HG02759 (cell line): ENCODE measurements around the gene ZNF764.
"Not testable (repeated sequence)": the region's sequence is repeated elsewhere in the genome, so short reads cannot be mapped to it uniquely, and the experiment has no call there.

Experiments used
- ATAC-seq: cut with Tn5 transposase; IDR thresholded peaks from one replicate; pipeline ENCODE4 v1.9.1; 2021; ENCODE audit warnings: mild to moderate bottlenecking, moderate library complexity; ENCODE audit not compliant: unreplicated experiment

The ZNF764 gene

DNA sequence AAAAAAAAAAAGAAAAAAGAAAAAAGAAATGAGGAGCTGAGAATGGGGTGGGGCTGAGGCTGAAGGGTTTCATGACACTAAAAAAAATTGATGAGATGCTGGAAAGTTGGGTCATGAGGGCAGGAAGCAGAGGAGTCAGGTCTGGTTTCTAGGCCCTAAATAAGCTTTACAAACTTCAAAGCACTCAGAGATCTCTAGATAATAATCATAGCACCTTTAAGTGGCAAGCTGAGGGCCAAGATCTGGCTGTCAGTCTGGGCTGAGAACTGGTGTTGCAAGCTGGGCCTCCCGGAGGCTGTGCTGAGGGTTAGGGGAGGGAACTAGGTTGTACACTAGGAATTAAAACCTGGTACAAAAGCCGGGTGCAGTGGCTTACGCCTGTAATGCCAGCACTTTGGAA is 6.4 kb downstream of the ZNF764 start:
- no peak for ATAC-seq

DNA sequence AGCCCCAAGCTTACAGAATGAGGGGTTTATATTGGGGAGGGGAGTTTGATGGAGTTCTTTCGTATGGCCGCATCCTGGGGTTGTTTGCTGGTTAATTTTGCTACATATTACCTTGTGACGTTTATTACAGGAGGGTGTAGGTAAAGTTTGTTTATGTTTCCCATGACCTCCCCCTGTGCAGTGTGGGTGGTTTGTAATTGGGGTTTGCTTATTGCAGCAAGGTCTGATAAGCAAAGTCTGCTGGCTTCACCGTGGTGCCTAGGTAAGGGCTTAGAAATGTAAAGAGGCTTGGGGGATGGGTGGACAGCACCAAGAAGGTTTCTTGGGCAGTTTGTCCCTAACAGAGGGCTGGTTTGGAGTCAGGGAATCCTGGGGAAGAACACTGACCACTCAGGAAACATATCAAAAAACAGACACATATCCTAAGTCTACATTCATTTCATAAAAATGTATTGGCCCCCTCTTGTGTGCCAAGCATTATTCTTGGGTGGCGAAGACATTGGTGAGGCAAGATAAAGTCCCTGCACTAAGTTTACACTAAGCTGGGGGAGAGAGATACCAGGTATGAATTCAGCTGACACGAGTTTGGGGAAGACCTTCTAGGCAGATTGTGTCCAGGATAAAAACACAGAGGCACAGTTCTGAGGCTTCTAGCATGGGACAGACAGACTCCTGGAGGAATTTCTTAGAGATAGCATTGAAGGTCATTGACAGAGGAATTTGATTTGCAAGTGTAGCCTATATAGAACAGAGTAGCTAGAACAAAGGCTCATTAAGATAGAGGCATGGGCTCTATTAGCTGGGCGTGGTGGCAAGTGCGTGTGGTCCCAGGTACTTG is 9.5 kb downstream of the ZNF764 start:
- no peak for ATAC-seq

DNA sequence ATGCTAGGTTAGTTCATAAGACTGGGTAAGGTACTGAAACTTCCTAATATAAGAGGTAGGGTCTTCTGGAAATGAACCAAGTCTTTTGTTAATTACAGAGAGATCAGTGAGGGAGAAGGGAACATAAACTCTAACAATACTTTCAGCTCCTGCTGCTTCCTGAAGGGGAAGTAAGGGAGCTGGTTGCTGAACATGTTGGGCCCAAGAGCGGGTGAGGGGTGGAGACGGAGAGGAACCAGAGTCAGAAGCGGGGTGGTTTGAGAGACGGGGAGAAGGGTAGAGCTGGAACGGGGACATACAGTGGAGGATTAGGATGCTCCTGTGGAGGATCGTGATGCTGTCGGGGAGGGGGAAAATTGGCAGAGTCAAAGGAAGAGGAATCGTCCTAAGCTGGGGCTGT is 12.1 kb downstream of the ZNF764 start:
- no peak for ATAC-seq

DNA sequence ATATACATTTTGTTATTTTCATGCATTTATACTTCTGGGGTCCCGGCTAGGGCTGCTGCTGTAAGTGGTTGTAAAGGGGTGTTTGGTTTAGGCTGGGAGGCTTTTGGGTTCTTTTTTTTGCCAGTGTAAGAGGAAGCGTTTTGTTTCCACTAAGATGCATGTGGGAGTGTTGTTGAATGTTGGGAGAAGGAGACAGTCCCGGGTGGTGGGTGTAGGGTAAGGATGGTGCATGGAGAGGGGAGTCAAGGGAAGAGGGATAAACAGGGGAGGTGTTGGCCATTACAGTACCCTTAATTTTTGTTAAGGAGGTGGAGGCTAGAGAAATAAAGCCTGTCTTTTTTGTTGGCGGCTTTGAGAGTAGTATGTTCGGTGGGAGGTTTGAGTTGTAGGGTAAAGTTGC is 15.1 kb downstream of the ZNF764 start:
- no peak for ATAC-seq

DNA sequence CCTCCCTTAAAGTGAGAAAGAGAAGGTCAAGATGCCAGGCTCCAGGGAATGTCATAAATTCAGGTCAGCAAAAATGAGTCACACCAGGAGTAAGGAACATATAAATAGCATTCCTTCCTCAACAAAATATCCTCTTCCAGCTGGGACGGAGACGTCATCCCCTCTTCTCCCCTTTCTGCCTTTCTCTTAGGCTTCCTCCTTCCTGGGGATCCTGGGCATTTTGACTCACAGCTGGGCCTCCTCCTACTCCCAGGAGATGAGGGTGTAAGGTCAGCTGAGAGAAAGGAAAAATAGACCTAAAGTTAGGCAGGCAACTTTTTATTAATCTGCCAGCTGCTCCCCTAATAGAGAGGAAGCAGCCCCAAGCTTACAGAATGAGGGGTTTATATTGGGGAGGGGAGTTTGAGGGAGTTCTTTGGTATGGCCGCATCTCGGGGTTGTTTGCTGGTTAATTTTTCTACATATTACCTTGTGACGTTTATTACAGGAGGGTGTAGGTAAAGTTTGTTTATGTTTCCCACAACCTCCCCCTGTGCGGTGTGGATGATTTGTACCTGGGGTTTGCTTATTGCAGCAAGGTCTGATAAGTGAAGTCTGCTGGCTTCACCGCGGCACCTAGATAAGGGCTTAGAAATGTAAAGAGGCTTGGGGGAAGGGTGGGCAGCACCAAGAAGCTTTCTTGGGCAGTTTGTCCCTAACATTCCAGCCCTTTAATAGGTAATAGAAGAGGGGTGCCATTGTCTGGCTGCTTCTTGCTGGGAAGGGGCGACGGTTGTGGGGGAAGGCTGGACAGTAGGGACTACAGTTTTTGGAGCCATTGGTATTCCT is 16.5 kb downstream of the ZNF764 start:
- no peak for ATAC-seq

DNA sequence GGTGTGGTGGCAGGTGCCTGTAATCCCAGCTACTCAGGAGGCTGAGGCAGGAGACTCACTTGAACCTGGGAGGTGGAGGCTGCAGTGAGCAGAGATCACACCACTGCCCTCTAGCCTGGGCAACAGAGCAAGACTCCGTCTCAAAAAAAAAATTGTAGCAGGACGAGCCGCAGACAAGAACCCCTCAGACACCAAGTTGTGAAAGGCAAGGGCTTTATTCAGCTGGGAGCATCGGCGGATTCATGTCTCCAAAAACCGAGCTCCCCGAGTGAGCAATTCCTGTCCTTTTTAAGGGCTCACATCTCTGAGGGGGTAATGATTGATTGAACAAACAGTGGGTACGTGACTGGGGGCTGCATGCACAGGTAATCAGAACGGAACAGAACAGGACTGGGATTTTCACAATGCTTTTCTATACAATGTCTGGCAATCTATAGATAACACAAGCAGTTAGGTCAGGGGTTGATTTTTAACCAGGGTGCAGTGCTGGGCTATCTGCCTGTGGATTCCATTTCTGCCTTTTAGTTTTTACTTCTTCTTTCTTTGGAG is 17.2 kb downstream of the ZNF764 start:
- ATAC-seq = not testable (repeated sequence)

DNA sequence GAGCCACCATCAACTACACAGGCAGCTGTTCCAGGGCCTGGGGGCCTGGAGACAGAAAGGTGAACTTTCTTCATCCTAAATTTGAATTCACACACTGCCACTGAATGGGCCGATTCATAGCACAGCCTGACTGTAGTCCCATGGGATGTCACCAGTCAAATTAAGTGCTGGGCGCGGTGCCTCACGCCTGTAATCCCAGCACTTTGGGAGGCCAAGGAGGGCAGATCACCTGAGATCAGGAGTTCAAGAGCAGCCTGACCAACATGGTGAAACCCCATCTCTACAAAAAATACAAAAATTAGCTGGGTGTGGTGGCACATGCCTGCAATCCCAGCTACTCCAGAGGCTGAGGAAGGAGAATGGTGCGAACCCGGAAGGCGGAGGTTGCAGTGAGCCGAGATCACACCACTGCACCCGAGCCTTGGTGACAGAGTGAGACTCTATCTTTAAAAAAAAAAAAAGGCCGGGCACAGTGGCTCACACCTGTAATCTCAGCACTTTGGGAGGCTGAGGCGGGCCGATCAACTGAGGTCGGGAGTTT is 18.1 kb downstream of the ZNF764 start:
- not testable (repeated sequence) for ATAC-seq

DNA sequence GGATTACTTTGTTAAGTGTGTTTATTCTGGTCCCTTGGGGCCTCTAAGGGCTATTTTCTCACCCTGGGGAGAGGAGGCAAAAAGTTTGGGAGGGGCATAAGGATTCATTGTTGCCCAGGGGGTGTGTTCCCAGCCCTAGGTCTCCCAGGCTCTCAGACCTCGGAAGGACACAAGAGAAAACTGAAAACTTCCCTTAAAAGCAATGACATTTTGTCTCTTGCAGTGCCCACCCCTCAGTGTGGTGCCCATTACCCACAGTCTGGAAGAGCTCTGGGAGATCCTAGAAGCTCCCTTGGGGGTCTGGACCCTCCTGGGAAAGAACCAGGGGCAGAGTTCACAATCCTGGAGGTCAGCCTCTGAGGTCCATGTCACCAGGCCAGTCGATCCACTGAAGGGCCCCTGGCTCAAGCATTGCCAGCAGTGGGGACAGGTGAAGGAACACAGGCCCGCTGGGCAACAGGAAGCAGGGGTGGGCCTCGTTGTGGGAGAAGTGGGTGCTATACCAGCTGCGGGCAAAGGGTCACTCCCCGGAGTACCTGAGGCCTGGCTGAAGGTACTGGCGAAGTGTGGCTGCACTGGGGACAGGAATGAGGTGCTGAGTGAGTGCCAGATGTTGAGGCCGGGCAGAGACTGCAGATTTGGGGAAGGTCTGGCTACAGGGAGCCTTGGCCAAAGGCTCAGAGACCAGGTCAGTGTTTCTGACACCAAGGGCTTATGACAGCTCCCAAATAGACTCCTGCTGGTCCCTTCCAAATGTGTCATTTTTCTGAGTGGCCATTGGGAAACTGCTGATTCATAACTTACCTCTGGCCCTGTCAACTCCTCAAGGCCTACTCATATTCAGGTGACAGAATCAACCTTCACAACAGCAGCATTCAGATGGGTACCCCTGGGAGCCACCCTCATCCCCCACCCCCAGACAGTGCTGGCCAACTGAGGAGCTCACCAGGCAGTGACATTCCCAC is 18.9 kb downstream of the ZNF764 start:
- no peak for ATAC-seq

DNA sequence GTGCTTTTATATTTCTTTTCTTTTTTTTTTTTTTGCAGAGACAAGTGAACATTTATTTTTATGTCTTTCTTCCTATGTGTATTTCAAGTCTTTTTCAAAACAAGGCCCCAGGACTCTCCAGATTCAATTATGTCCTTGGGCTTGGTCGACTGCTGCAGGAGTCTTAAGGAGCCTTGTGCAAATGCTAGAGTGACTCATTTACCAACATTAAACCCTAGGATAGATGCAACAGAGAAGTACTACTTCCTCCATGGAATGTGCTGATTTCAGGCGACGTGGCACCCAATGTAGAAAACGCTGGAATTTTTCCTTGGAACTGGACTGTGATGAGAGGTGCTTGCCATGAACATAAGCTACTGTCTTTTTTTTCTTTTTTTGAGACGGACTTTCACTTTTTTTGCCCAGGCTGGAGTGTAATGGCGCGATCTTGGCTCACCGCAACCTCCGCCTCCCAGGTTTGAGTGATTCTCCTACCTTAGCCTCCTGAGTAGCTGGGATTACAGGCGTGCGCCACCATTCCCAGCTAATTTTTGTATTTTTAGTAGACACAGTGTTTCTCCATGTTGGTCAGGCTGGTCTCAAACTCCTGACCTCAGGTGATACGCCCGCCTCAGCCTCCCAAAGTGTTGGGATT is 21.7 kb downstream of the ZNF764 start:
- ATAC-seq = not testable (repeated sequence)

DNA sequence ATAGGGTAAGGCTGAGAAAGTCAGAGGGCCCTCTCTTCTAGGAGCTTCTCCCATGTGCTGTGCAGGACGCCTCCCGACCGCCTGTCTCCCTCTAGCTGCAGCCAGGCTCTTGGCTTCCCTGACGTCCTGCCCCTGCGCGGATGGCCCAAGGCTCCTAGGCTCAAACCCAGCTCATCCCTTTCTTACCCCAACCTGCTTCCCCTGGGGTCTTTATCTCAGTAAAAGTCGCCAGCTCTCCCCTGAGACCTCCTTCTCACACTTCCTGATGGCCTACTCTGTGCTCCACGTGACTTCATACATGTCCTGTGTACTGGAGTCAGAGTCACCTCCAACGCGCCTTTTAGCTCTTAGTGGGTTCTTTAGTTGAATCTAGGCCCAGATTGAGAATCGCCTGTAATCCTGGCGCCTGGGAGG is 22.4 kb downstream of the ZNF764 start:
- peak; percentile 46 for ATAC-seq

DNA sequence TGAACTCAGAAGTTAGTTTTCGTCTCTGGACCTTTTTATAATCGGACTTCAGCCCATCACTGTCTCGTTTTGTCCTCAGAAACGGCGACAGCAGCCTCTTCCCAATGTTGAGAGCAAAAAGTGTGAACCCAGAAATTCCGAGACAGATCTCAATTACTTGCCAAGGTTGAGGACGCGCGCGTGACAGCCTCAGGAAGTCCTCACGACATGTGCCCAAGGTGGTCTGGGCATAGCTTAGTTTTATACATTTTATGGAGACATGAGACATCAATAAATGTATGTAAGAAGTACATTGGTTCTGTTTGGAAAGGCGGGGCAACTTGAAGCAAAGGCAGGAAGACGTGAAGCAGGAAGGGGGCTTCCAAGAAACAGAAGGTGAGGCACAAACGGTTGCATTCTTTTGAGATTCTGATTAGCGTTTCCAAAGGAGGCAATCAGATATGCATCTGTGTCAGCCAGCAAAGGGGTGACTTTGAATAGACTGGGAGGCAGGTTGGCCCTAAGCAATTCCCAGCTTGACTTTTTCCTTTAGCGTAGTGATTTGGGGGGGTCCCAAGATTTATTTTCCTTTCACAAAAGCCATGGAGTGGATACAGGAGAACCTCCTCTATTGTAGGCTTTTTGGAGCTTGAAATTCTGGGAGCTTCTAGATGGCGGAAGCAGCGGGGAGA is 22.9 kb downstream of the ZNF764 start:
- peak; percentile 6 for ATAC-seq

DNA sequence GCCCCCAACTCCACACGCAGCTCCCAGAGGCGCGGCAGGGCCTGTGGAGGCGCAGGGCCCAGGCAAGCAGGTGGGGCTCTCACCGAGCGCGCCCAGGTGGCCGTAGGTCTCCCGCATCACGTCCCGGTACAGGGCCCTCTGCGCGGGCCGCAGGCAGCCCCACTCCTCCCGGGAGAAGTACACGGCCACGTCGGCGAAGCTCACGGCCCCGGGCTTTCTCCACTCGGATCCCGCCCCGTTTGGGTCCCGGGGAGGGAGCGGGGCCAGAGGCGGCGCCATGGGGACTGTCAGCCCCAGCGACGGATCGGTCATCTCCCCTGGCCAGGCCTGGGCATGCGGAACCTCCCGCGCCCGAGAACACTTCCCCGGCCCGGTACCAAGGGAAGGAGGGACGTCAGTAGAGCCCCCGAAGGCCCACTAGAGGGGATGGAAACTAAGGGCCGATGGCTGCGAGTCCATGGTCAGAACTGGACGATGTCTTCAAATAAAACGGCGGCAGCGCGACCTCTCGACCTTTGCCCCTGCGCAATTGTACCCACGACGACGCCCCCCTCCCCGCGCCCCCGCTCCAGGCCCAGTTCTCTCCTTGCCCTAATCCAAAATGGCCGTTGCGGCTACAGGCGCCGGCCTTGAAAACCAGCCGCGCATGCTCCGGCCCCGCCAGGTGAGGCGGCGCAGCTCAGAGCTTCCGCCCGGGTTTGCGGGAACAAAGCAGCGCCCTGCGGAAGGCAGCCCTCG is 23.6 kb downstream of the ZNF764 start, which contains the start of gene ZNF747:
ZNF747 (minus strand) TSS at position 491 of the 738 bp plus-strand sequence; CDS start at position 312, 179 bp downstream.
- peak; percentile 76 for ATAC-seq

DNA sequence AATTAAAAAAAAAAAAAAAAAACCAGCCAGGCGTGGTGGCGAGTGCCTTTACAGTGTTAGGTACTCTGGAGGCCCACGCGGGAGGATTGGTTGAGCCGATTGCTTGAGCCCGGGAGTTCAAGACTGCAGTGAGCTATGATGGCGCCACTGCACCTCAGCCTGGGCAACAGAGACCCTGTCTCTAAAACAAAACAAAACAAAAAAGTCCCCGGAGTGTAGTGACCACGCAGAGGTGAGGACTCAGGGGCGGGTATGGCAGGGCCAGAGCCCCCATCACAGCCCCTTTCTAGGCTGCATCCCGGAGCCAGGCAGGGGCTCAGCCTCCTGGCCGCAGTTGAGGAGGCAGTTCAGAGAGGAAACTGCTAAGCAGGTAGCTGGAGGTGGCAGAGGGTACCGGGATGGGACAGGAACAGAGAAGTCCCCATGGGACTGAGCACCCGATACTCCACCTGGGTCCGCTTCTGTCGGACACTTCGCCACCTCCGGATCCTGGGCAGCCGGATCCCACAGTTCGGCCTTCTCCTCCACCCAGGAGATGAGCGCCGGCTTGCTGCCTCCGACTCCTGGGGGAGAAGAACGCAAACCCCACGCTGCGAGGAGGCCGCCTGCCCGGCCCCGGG is 24.3 kb downstream of the ZNF764 start:
- peak; percentile 13 for ATAC-seq

DNA sequence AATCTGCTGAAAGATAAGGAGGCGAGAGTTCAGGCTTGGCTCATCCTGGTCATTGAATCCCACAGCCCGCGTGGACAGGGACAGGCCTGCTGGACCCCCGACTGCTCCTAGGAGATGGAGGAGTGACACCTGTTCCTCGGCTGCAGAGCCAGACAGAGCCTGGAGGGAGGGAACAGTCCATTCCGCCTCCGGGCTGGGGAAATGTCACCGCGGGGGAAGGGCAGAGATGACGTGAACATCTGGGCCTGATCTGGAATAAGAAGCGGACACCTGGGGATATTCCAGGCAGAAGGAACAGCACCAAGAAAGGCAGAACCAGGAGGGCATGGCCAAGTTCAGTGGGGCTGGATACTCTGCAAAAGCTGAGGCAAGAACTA is 25.0 kb downstream of the ZNF764 start:
- ATAC-seq = no peak

DNA sequence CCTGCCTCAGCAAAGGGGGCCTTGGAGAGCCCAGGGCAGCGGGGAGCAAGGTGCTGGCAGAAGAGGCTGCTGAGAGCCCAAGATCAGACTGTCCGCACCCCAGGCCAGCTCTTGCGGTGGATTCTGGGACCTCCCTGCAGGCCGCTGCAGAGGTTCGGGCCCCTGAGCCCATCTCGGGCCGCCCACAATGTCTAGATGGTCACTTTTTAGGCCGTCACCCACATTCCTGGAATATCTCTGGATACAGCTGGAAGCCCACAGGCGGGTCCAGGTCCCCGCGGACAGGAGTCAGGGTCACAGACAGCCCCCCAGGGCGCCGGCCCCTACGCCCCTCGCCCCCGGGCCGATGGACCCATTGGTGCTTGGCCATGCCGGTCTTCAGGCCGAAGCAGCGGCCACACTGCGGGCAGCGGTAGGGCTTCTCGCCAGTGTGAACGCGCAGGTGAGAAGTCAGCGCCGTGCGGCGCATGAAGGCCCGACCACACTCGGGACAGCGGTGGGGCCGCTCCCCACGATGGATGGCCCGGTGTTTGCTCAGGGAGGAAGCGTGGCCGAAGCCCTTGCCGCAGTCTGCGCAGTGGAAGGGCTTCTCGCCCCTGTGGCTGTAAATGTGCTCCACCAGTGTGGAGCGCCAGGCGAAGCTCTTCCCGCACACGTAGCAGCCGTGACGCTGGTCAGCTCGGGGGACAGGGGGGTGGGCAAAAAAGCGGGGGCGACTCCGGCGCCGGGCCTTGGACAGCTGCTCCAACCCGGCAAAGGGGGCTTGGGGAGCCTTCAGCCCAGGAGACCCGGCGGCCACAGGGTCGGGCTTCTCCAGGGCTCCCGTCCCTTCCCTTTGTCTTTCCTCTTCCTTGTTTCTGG is 25.7 kb downstream of the ZNF764 start:
- ATAC-seq = no peak

DNA sequence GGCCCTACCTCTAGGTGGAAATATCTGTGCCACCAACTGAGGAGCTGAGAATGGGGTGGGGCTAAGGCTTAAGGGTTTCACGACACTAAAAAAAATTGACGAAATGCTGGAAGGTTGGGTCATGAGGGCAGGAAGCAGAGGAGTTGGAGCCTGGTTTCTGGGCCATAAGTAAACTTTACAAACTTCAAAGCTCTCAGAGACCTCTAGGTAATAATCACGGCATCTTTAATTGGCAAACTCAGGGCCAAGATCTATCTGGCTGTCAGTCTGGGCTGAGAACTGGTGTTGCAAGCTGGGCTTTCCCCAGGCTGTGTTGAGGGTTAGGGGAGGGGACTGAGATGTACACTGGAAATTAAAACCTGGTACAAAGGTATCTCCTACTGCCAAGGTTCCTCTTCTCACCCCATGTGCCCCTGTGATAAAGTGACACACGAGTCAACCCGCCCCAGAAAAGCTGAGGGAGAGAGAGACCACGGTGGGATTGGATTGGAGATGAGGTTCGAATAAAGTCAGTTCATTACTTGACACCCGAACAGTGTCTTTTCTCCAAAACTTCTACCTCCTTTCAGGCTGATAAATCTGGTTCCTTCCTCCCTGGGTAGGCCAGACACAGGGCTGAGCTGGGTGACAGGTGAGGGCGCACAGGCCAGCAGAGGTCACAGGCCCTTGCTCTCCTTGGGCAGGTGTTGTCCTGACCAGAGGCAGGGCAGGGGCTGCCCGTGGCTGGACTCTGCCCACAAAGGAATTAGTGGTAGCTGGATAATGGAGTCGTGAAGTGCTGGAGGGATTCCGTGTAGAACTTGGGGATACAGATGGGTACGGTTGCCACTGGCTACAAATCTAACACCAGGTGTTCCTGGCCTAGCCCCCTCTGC is 27.8 kb downstream of the ZNF764 start:
- ATAC-seq = no peak
